NCI-H1694 treated with DMSO at 0.1 percent for 48 hours (cell line): ENCODE measurements around the gene OR2T11.
"Not testable (repeated sequence)": the region's sequence is repeated elsewhere in the genome, so short reads cannot be mapped to it uniquely, and the experiment has no call there.

ENCODE experiments used
- DNase-seq: peaks from one replicate; lab custom pipeline; 2025; lab: John Stamatoyannopoulos, UW

Gene OR2T11

GRCh38 chr1:248618878-248619277 lies 16.0 kb downstream of the OR2T11 start:
- peak; percentile 67 for DNase-seq

DNA sequence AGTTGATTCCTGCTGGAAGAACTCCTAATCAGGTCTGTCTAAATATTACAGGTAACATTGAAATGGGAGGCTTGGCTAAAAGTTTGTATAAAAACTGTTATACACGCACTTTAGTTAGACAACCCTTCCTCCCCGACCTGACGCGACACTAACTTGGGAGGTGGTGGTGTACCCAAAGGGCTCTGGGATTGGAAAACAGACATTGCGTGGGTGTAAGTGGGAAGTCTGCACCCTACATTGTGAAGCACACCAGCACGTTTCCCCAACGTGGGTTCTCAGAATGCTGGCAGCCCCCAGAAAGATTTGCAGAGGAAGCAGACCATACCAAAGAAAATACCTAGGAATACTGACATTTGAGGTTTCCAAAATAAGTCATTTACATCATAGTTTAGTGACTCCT lies 16.8 kb downstream of the OR2T11 start:
- DNase-seq, result no peak

DNA sequence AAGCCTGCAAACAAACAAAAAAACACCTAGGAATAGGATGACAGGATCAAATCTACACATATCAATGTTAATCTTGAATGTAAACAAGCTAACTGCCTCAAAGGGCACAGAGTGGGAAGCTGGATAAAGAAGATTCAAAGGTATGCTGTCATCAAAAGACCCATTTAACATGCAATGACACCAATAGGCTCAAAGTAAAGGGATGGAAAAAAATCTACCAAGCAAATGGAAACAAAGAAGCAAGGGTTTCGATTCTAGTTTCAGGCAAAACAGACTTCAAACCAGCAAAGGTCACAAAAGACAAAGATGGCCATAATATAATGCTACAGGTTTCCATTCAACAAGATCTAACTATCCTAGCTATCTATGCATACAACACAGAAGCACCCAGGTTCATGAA lies 21.1 kb downstream of the OR2T11 start:
- DNase-seq, result no peak

- no peak for DNase-seq
These were observed 22.9 kb downstream of the OR2T11 start for GRCh38 chr1:248611883-248612414.

GRCh38 chr1:248610301-248610700 lies 24.6 kb downstream of the OR2T11 start:
- DNase-seq, result no peak

- DNase-seq, result no peak
These were observed 35.5 kb downstream of the OR2T11 start for GRCh38 chr1:248599396-248599795.

DNA sequence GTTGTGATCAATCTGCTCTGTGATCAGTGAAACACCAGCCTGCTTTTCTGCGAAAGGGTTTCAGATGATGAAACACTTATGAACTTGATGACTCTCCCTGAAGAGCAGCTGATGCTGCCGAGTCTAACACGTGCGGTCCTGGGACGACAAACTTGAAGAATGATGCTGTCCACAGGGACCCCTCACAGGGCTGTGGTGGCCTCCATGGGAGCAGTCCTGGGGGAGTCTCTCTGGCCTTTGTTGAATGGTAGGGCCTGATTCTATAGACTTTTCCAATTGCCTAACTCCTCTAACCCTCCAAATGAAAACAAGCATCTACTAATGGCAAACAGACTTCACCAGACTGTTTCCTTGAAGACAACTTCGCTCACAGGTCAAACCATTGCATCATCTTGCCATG lies 37.3 kb downstream of the OR2T11 start, which contains the start of gene OR2T10:
Gene OR2T10 (minus strand): TSS at position 112 of the 400 bp plus-strand sequence. CDS start 3,932 bp downstream, outside the sequence.
- no peak for DNase-seq

DNA sequence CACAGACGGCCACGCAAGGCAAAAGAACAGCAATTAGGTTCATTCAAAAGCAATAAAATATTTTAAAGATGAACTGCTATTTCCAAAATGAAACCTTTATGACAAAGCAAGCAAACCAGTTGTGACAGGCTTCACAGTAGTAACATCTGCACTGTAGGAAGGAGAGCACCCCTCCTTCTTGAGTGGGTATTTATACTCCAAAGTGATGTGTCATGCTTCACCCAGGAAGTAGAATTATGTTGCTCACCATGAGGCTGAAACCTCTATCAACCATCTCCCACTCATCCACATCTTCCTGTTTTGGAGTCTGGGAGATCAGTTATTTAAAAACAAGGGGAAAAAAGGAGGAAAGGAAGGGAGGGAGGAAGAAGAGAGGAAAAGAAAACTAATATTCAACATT lies 38.3 kb downstream of the OR2T11 start:
- no peak for DNase-seq

- no peak for DNase-seq
These were observed 41.7 kb downstream of the OR2T11 start for GRCh38 chr1:248593226-248593625.

GRCh38 chr1:248592655-248593054 lies 42.2 kb downstream of the OR2T11 start:
- DNase-seq, result no peak

DNA sequence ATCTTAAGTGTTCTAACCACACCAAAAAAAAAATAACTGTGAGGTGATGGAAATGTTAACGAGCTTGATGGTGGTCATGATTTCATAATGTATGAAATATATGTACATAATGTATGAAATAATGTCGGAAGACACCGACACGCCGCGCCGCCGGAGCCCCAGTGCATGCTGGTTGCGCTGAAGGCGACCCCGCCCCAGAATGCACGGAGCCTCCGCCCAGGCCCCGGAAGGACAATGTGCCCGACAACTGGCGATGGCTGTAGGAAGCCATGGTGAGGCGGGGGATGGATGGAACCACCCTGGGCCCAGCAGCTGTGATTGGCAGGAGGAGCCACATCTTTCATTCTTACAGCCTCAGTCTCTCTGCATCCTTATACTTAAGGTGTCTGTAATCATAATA lies 44.8 kb downstream of the OR2T11 start:
- no peak for DNase-seq

- no peak for DNase-seq
These were observed 45.6 kb downstream of the OR2T11 start for GRCh38 chr1:248589334-248589733.

DNA sequence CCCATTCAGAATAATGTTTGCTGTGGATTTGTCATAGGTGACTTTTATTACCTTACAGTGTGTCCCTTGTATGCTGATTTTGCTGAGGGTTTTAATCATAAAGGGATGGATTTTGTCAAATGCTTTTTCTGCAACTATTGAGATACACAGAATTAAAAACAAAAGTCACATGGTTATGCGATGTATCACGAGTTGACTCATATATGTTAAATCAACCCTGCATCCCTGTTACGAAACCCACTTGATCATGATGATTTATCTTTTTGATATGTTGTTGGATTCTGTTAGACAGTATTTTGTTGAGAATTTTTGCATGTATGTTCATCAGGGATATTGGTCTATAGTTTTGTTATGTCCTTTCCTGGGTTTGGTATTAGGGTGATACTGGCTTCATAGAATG lies 49.6 kb downstream of the OR2T11 start:
- no peak for DNase-seq

GRCh38 chr1:248576260-248576980 lies 58.5 kb downstream of the OR2T11 start:
- no peak for DNase-seq

DNA sequence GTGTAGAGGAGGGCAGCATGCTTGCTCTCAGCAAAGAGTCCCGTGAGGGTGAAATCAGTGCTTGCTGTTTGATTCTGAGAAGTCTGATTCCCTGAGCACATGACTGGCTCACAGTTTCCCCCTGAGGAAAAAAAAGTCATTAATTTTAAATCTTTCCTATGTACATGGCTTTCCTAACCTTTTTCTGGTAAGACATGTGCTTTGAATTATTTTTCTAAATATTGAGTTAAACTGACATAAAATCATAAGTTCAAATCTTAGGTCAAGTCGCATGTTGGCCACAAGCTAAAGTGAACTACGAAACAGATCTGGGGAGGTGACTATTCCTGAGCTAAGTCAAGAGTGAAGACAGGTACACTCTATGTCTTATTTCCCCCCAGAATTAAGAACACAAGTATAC lies 60.2 kb downstream of the OR2T11 start, which contains the start of gene OR2T34:
Gene OR2T34 (minus strand): TSS at position 101 of the 400 bp plus-strand sequence. CDS start 0 bp downstream, at position 101.
- DNase-seq, result not testable (repeated sequence)

DNA sequence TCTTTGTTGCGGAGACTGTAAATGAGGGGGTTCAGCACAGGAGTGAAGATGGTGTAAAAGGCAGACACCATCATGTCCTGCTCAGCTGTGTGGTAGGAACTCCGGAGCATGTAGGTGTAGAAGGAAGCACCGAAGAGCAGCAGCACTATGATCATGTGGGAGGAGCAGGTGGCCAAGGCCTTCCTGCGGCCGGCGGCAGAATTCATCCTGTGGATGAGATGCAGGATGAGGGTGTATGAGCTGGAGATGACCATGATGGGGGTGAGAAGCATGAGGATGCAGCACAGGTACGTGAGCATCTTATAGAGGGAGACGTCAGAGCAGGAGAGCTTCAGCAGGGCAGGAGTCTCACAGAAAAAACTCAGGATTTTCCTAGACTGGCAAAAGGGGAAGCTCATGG lies 61.0 kb downstream of the OR2T11 start:
- not testable (repeated sequence) for DNase-seq
